Erythroblast (primary cell): Measurements from ENCODE around the gene MEGF9.

Experiments
- DNase-seq, 2 experiments: peaks; one replicate each; lab custom pipeline; 2025; lab: John Stamatoyannopoulos, UW
- GATA1 ChIP-seq: IDR thresholded peaks from 2 replicates; pipeline ENCODE4 v1.6.1; 2011; ENCODE audit warnings: low read depth, mild to moderate bottlenecking, control low read depth, low read length, moderate library complexity
- POLR2A ChIP-seq: IDR thresholded peaks from 2 replicates; pipeline ENCODE4 v1.6.1; 2011; ENCODE audit warnings: mild to moderate bottlenecking, low read length

MEGF9 gene

GRCh38 chr9:120740132-120740531 is 25.9 kb upstream of the MEGF9 start:
- no peak for DNase-seq
- TF ChIP-seq POLR2A (no peak), GATA1 (no peak)

DNA sequence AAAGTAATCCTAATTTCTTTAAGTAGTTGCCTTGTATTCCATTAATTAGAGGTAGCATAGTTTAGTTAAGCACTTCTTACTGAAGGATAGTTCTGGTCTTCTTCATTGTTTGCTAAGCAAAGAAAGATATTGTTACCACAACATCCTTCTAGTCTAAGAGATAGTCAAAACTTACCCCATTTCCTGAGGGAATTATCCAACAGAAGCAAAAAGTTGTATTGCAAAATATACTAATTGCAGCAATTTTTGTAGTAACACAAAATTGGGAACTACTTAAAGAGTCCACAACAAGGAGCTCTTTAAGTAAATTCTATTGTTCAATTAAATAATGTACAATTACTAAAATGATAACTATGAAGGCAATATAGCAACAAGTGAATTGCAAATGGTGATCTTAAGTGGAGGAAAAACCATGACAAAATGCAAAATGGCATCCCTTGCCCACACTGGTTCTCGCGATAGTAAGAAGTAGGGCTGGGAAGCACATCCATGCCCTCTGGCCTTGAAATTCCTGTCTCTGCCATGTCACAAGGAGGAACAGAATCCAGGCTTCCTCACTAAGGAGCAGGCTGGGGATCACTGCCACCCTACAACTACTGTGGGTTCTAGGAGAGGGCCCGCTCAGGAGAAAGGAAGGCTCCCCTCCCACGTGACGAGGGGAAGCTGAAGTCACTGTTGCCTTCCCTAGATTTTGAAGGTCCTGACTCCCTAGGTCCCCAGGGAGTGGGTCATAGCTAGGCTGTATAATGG is 23.3 kb upstream of the MEGF9 start:
- no peak for TF ChIP-seq POLR2A
- no peak for TF ChIP-seq GATA1
- DNase-seq = no peak

DNA sequence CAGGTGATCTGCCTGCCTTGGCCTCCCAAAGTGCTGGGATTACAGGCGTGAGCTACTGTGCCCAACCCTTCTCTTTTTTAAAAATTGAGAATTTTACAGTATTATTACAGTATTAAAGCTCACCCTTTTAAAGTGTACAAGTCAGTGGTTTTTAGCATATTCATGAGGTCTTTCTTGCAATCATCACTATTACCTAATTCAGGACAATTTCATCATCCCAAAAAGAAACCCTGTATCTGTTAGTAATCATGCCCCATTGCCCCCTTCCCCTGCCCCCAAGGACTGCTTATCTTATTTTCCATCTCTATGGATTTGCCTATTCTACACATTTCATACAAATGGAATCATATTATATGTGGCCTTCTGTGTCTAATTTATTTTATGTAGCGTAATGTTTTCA is 22.6 kb upstream of the MEGF9 start:
- DNase-seq = no peak
- TF ChIP-seq POLR2A (no peak), GATA1 (no peak)

DNA sequence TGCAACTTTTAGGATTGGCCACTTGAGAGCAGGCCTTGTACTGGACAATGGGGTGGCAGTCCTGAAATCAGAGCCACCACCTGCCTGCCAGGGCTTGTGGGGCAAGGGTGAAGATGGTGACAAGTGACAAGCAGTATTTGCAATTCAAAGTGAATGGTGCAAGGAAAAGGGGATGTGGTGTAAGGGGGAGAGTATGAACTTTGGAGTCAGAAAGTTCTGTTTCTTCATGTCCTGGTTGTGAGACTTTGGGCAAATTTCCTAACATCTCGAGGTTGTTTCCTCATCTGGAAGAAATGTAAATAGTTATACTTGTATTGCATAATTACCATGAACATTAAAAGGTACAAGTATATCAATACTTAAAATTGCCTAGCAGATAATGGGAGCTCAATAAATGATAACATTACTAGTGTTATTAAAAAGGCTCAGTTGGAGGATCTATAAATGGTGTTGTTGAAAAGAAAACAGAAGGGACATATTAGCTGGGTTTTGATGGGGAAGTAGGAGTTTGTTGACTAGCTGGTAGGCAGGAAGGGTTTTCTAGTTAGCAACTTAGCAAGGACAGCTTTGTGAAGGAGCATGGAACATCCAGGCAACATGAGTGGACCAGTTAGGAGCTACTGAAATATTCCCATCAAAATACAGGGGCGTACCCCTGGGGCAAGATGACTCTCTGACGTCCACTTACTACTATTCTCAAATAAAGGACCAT is 21.3 kb upstream of the MEGF9 start:
- TF ChIP-seq GATA1 (no peak), POLR2A (no peak)
- no peak for DNase-seq

DNA sequence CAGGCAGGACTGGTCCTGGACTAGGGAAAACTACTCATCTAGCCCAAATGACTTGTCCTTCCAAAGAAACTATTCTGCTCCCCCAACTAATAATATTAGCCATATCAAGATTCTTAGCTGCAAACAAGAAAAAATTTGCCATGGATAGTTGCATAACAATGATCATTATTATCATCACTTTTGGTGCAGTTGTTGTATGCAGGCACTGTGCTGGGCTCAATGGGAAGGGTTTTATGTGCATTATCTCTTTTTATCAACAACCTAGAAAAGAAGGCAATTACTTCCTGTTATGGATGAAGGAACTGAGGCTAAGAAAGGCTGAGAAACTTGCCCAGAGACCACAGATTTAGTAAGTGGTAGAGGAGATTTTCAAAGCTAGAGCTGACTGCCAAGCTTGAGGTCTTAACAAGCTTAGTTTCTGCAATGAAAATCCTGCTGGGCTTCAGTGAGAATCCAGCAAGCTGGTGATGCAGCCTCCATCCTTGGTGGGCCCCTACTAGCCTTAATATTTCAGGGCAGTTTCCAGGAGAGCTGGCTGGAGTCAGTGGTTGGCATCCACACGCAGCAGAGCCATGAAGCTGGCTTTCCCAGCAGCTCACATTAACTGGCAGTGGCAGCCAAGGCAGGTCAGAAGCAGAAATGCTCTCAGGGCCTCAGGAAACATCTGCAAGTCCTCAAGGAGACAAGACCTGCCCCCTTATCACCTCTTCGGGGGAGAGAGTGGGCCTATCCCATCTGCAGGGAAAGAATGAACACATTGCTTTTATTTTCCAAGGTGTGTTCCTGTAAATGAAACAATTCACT is 20.5 kb upstream of the MEGF9 start:
- TF ChIP-seq POLR2A (no peak), GATA1 (no peak)
- no peak for DNase-seq

GRCh38 chr9:120733190-120733589 is 18.9 kb upstream of the MEGF9 start:
- no peak for DNase-seq

DNA sequence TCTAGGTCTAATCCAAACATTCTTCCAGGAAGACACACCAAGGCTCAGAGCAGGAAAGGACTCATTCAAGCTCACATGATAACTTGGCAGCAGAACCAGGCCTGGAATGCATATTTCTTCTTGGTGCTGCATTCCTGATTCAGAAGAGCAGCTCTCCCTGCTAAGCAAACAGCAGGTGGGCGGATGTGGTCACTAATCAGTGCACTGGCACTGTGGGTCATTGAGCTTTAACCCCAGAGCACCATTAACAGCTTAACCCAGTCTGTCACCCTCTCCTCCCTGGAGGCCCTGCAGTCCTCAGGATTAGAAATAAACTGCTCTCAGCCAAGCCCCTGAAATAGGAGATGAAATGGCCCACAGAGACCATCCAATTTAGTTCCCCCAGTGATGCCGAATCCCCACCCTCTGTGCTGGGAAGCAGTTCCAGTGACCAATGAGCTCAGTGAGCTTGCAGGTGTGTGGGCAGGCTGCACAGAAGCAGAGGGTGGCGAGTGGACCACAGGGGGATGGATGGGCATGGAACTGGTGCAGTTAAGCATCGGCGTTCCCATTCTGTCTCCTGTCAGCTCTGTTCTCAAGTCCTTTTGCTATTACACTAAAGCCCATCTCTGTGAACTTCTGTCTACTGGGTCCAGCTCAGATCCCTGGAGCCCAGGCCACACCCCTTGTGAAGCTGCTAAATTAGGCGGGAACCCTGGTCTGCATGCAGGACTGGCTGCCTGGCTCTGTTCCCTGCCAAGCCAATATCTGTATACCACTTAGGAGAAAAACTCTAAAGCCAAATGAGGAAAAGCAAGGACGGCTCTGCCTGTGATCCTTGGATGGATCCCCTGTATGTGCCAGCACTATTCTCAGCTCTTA is 16.6 kb upstream of the MEGF9 start:
- no peak for DNase-seq
- TF ChIP-seq POLR2A (no peak), GATA1 (no peak)

More at GRCh38 chr9:120733190-120733589, 18.9 kb upstream of the MEGF9 start:
- TF ChIP-seq POLR2A = no peak
- no peak for TF ChIP-seq GATA1

GRCh38 chr9:120729791-120730241 is 15.5 kb upstream of the MEGF9 start:
- TF ChIP-seq GATA1 (no peak), POLR2A (no peak)
- DNase-seq = peak; percentile 12 to 20

- no peak for TF ChIP-seq GATA1
- no peak for TF ChIP-seq POLR2A
- DNase-seq = no peak
Observed at GRCh38 chr9:120726484-120726883, 12.2 kb upstream of the MEGF9 start.

DNA sequence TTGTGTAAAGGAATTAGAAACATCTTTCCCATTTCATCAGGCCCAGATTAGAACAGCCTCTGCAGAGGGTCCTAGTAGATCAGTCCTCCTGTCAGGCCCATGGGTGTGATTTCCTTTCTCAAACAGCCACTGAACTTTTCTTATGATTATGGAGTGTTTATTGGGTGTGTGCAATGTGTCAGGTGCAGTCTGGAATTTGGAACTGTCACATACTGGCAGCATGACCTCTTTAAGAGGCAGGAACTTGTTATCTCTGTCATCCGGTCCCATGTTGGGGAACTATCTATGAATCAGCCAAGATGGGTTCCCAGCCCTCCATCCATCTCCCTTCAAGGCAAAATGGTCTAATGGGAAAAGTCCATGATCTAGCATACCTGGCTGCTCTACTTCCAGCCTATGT is 11.6 kb upstream of the MEGF9 start:
- DNase-seq = no peak
- TF ChIP-seq GATA1 (no peak), POLR2A (no peak)

DNA sequence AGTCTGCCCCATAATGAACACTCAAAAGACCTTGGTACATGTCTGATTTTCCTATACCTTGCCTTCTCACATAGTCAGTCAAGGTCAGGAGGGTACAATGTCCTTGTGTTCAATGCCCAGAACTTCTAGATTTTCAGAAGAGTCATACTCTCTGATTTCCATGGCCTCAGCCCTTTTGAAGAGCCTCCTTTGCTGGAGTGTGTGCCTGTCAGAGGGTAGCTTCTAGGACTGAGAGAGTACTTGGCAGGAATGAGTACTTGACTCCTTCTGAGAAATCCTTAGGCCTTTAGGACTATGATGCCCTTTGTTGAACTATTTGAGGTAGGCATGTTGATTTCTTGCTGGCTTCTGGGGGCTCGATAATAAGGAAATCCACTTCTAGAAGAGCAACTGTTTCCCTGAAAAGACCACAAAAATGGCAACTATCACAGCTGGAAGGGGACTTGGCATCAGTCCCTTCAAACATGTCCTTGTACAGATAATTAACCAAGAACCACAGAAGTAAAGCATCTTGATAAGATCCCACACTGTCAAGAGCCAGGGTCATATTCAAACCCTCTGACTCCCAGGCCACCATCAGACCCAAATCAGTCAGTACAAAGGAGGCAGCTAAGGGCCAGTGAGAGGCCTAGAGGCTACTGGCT is 10.6 kb upstream of the MEGF9 start:
- DNase-seq = peak; percentile 19 to 74
- no peak for TF ChIP-seq GATA1
- TF ChIP-seq POLR2A = no peak

DNA sequence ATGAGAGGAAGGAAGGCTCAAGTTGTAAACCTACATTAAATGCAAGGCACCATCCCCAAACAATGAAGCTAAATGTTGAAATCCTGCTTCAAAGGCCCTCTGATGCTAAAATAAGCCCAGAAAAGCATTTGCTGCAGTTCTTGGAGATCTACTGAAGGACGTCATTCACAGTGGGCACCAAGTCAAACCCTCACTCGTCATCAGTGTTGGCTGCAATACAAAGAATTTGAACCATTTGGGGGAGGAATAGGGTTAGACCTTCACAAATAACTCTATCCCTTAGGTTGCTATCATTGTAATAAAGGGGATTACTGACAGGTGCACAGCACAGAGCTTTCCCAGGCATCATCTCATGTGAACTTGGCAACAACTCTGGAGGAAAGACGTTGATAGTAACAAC is 9.3 kb upstream of the MEGF9 start:
- TF ChIP-seq GATA1 = no peak
- no peak for TF ChIP-seq POLR2A
- no peak for DNase-seq
